Lung (tissue), 12 donors: ENCODE results near the gene DIPK1A. TPM values are rescaled to one million over a fixed set of nuclear protein-coding genes. Genes with fewer than 3 reads are reported as not detected.

Experiments used
- ATAC-seq: fragments of 200-7000 bp; cut with Tn5 transposase; one replicate; pipeline ENCODE4 v1.9.1; 2020; ENCODE audit warnings: moderate number of reproducible peaks; ENCODE audit not compliant: insufficient read depth, low FRiP score
- DNase-seq, 3 donors: peaks; one replicate each; pipeline ENCODE4 v3.0.0-alpha.2; 2013 to 2017
- H3K27ac ChIP-seq, 2 donors: one replicate each; pipeline ENCODE4 v1.5.1; 2013; ENCODE audit warnings: mild to moderate bottlenecking in 2 of 2, moderate library complexity in 2 of 2, control low read depth in 1 of 2, inconsistent platforms in 1 of 2, low read depth in 1 of 2, low read length in 1 of 2
- H3K27me3 ChIP-seq, 3 donors: one replicate each; pipeline ENCODE4 v1.5.1; 2013; ENCODE audit warnings: low read length in 2 of 3; ENCODE audit not compliant: control insufficient read depth in 3 of 3, insufficient read depth in 3 of 3
- H3K36me3 ChIP-seq, 4 donors: one replicate each; pipeline ENCODE4 v1.5.1; 2013; ENCODE audit warnings: low read length in 4 of 4, mild to moderate bottlenecking in 1 of 4, moderate library complexity in 1 of 4; ENCODE audit not compliant: control insufficient read depth in 4 of 4, insufficient read depth in 4 of 4
- H3K4me1 ChIP-seq, 5 donors: one replicate each; pipeline ENCODE4 v1.5.1; 2013; ENCODE audit warnings: low read length in 5 of 5, mild to moderate bottlenecking in 2 of 5, moderate library complexity in 1 of 5; ENCODE audit not compliant: control insufficient read depth in 5 of 5, insufficient read depth in 5 of 5
- H3K4me3 ChIP-seq: one replicate; pipeline ENCODE4 v1.5.1; 2013; ENCODE audit warnings: mild to moderate bottlenecking, control low read depth, moderate library complexity
- H3K9ac ChIP-seq, 2 donors: one replicate each; pipeline ENCODE4 v1.5.1; 2013; ENCODE audit warnings: low read length in 2 of 2, control low read depth in 1 of 2; ENCODE audit not compliant: insufficient read depth in 1 of 2
- H3K9me3 ChIP-seq, 4 donors: one replicate each; pipeline ENCODE4 v1.5.1; 2013; ENCODE audit warnings: low read length in 3 of 4, mild to moderate bottlenecking in 1 of 4, moderate library complexity in 1 of 4; ENCODE audit not compliant: control insufficient read depth in 4 of 4, insufficient read depth in 3 of 4
- CTCF ChIP-seq: IDR thresholded peaks from 2 replicates; pipeline ENCODE4 v1.5.1; 2012; ENCODE audit warnings: mild to moderate bottlenecking; ENCODE audit errors: control extremely low read depth, extremely low read depth
- WGBS, 2 donors: extraction: QIAGEN DNeasy Blood & Tissue Kit; methylation state at CpG; one replicate each; pipeline ENCODE4 v1.1.7; 2013; 5-methylcytosine and 5-hydroxymethylcytosine counted together
- polyA plus RNA-seq, 2 donors: library from polyadenylated mRNA; stranded (reverse); fragments of 200-250 nt; gene quantifications; one replicate each; pipeline ENCODE4 v1.2.1, GENCODE V29; 2013
- total RNA-seq, 2 donors: library from RNA; depleted of rRNA in 1 of 2; stranded (reverse); fragments of >200 nt in 1 of 2; gene quantifications; one replicate each; pipeline ENCODE4 v1.2.1, GENCODE V29; 2014 to 2021
- donor health status: control.
- donor health status: control.
- donor health status: Bipolar disorder and iron deficiency.
- donor health status: healthy.
- donor health status: DM: yes; HTN: yes; CAD: no.

Gene DIPK1A
- total and polyA plus RNA-seq, 4 donors = 2.3 to 8.0 (median 4.1) TPM

- no peaks in the 10 kb centered on the region for H3K36me3 ChIP-seq
- 84 to 88% methylated on average over 9 of the region's 9 CpGs for WGBS, 2 donors
- no peaks in the 10 kb centered on the region for H3K27me3 ChIP-seq
- TF ChIP-seq CTCF = no peak
- H3K9ac ChIP-seq = no peak overlapping the region
- H3K4me1 ChIP-seq = peaks cover 0 to 2% (median 0%) of the 10 kb centered on the region in 5 donors
- no peaks in the 10 kb centered on the region for H3K9me3 ChIP-seq
- no peak overlapping the region for H3K4me3 ChIP-seq
- DNase-seq = no peak
- H3K27ac ChIP-seq = no peak overlapping the region
- ATAC-seq = no peak
These were observed 36.8 kb downstream of the DIPK1A start for GRCh38 chr1:92924501-92924900.

- DNase-seq (peak in 2 of 3 donors; percentile 6 to 32), ATAC-seq (no peak)
- TF ChIP-seq CTCF = no peak
- Histone ChIP-seq H3K27ac (no peak overlapping the region), H3K4me1 (no peaks in the 10 kb centered on the region), H3K27me3 (no peaks in the 10 kb centered on the region), H3K9me3 (no peaks in the 10 kb centered on the region), H3K9ac (peak overlapping the region in 1 of 2 donors; percentile 34), H3K4me3 (no peak overlapping the region), H3K36me3 (no peaks in the 10 kb centered on the region)
- WGBS, 2 donors = 79 to 85% methylated on average over 4 of the region's 4 CpGs
These were observed 37.6 kb downstream of the DIPK1A start for GRCh38 chr1:92923664-92924063.

- H3K27ac ChIP-seq = no peak overlapping the region
- no peak for TF ChIP-seq CTCF
- H3K9me3 ChIP-seq = no peaks in the 10 kb centered on the region
- H3K4me3 ChIP-seq = no peak overlapping the region
- ATAC-seq (no peak), DNase-seq (no peak)
- peaks cover 0 to 2% (median 0%) of the 10 kb centered on the region in 5 donors for H3K4me1 ChIP-seq
- H3K36me3 ChIP-seq = no peaks in the 10 kb centered on the region
- 84 to 89% methylated on average over 9 of the region's 9 CpGs for WGBS, 2 donors
- H3K27me3 ChIP-seq = no peaks in the 10 kb centered on the region
- H3K9ac ChIP-seq = no peak overlapping the region
These were observed 38.8 kb downstream of the DIPK1A start for GRCh38 chr1:92922356-92923035.
